CD14-positive monocyte (primary cell): ENCODE results near the gene NPAS2. TPM values are rescaled to one million over a fixed set of nuclear protein-coding genes. Genes with fewer than 3 reads are reported as not detected.

Source experiments
- DNase-seq, 3 donors: peaks; one replicate each; pipeline ENCODE4 v3.0.0-alpha.2; 2011 to 2022
- H2AFZ ChIP-seq: 2 replicates; pipeline ENCODE4 v1.6.0; 2012; ENCODE audit warnings: mild to moderate bottlenecking, low read depth, low read length, inconsistent platforms; ENCODE audit not compliant: insufficient read depth, poor library complexity, severe bottlenecking
- H3K27ac ChIP-seq, 2 donors: 1 replicate in 1 of 2; 2 replicates in 1 of 2; pipeline ENCODE4 v1.5.1; 2012 to 2013; ENCODE audit warnings: low read length in 2 of 2, control low read depth in 1 of 2, inconsistent platforms in 1 of 2, low read depth in 1 of 2, mild to moderate bottlenecking in 1 of 2
- H3K27me3 ChIP-seq, 2 donors: one replicate each; pipeline versions ENCODE4 v1.6.0 to v1.6.1; 2011 to 2013; ENCODE audit warnings: low read length in 2 of 2; ENCODE audit not compliant: control insufficient read depth in 2 of 2, insufficient read depth in 2 of 2
- H3K36me3 ChIP-seq, 2 donors: replicated peaks in 1 of 2; 1 replicate in 1 of 2; 2 replicates in 1 of 2; pipeline versions ENCODE4 v1.5.1 to v1.6.1; 2012 to 2013; ENCODE audit warnings: low read length in 2 of 2, control low read depth in 1 of 2, inconsistent platforms in 1 of 2, mild to moderate bottlenecking in 1 of 2; ENCODE audit not compliant: insufficient read depth in 2 of 2, control insufficient read depth in 1 of 2
- H3K4me1 ChIP-seq, 2 donors: 1 replicate in 1 of 2; 2 replicates in 1 of 2; pipeline versions ENCODE4 v1.5.1 to v1.6.1; 2012 to 2013; ENCODE audit warnings: low read length in 2 of 2, control low read depth in 1 of 2, inconsistent platforms in 1 of 2, mild to moderate bottlenecking in 1 of 2, moderate library complexity in 1 of 2; ENCODE audit not compliant: insufficient read depth in 2 of 2, control insufficient read depth in 1 of 2
- H3K4me2 ChIP-seq: replicated peaks from 2 replicates; pipeline ENCODE3; 2012; ENCODE audit warnings: low read length, moderate library complexity, mild to moderate bottlenecking; ENCODE audit not compliant: poor library complexity, severe bottlenecking; ENCODE audit errors: extremely low read depth
- H3K4me3 ChIP-seq, 3 experiments: fragments of 200-600 bp in 1 of 3; sonication (generic) in 1 of 3; replicated peaks in 1 of 3; 1 replicate in 2 of 3; 2 replicates in 1 of 3; pipeline ENCODE4 v1.5.1; 2011 to 2013; ENCODE audit warnings: low read length in 3 of 3, mild to moderate bottlenecking in 3 of 3, control low read depth in 2 of 3, low read depth in 2 of 3, inconsistent platforms in 1 of 3, moderate library complexity in 1 of 3
- H3K79me2 ChIP-seq: 2 replicates; pipeline ENCODE4 v1.6.0; 2012; ENCODE audit warnings: mild to moderate bottlenecking, control low read depth, inconsistent platforms, low read length, moderate library complexity; ENCODE audit not compliant: insufficient read depth
- H3K9ac ChIP-seq: 2 replicates; pipeline ENCODE4 v1.6.0; 2017; ENCODE audit warnings: low read length, mild to moderate bottlenecking; ENCODE audit not compliant: insufficient read depth, poor library complexity, severe bottlenecking
- H3K9me3 ChIP-seq, 2 donors: replicated peaks in 1 of 2; 1 replicate in 1 of 2; 2 replicates in 1 of 2; pipeline versions ENCODE4 v1.5.1 to v1.6.1; 2012 to 2013; ENCODE audit warnings: low read length in 2 of 2, control low read depth in 1 of 2; ENCODE audit not compliant: control insufficient read depth in 1 of 2, insufficient read depth in 1 of 2
- H4K20me1 ChIP-seq: 2 replicates; pipeline ENCODE4 v1.6.0; 2012; ENCODE audit warnings: mild to moderate bottlenecking, low read length, control low read depth, moderate library complexity; ENCODE audit not compliant: insufficient read depth
- H3K27ac Mint-ChIP-seq, 7 donors: one replicate each; pipeline ENCODE4 v1.8.0; 2020; ENCODE audit warnings: mild to moderate bottlenecking in 7 of 7, mixed read lengths in 7 of 7, moderate library complexity in 6 of 7, inconsistent platforms in 2 of 7
- H3K27me3 Mint-ChIP-seq, 3 donors: one replicate each; pipeline ENCODE4 v1.8.0; 2021 to 2022; ENCODE audit warnings: low read depth in 3 of 3, mild to moderate bottlenecking in 3 of 3, mixed read lengths in 3 of 3, moderate library complexity in 3 of 3, inconsistent platforms in 1 of 3
- H3K36me3 Mint-ChIP-seq, 2 donors: one replicate each; pipeline ENCODE4 v1.8.0; 2020; ENCODE audit warnings: mixed read lengths in 2 of 2, inconsistent platforms in 1 of 2, mild to moderate bottlenecking in 1 of 2
- H3K4me1 Mint-ChIP-seq: one replicate; pipeline ENCODE4 v1.8.0; 2020; ENCODE audit warnings: mild to moderate bottlenecking, mixed read lengths
- H3K4me3 Mint-ChIP-seq, 2 donors: one replicate each; pipeline ENCODE4 v1.8.0; 2020; ENCODE audit warnings: mild to moderate bottlenecking in 2 of 2, mixed read lengths in 2 of 2, moderate library complexity in 1 of 2
- H3K9me3 Mint-ChIP-seq, 7 donors: one replicate each; pipeline ENCODE4 v1.8.0; 2020 to 2022; ENCODE audit warnings: mixed read lengths in 7 of 7, mild to moderate bottlenecking in 6 of 7, moderate library complexity in 6 of 7, inconsistent platforms in 2 of 7
- CTCF ChIP-seq: fragments of 200-600 bp; IDR thresholded peaks from one replicate; pipeline ENCODE4 v1.8.0; 2022; ENCODE audit warnings: antibody characterized with exemption, mild to moderate bottlenecking
- WGBS: methylation state at CpG from one replicate; pipeline ENCODE4 v1.1.5; 2013; ENCODE audit warnings: missing lambda C conversion rate; ENCODE audit not compliant: insufficient coverage; 5-methylcytosine and 5-hydroxymethylcytosine counted together
- intact Hi-C, 2 donors: fragments of 100-400 bp; cut with micrococcal nuclease; formaldehyde crosslinking; loops; one replicate each; pipeline versions ENCODE4 v1.15.0 to v1.15.1; 2023
- polyA plus RNA-seq, 3 donors: library from polyadenylated mRNA; depleted of rRNA in 1 of 3; unstranded in 2 of 3; stranded (reverse) in 1 of 3; fragments of 300-500 nt in 2 of 3; fragments of >200 nt in 1 of 3; fragmentation: Illumina TruSeq in 2 of 3; gene quantifications; 1 replicate in 2 of 3; 2 replicates in 1 of 3; pipeline ENCODE4 v1.2.3, GENCODE V29; 2012 to 2021

NPAS2 gene
- polyA plus RNA-seq, 3 donors, result not detected

GRCh38 chr2:100954044-100954420 lies 134.1 kb downstream of the NPAS2 start:
- no peaks in the 10 kb centered on the region for H3K36me3 ChIP-seq
- no peak overlapping the region for H3K27ac ChIP-seq
- no peak overlapping the region for H3K4me3 ChIP-seq
- H3K9ac ChIP-seq, result no peak overlapping the region
- no peaks in the 10 kb centered on the region for H3K27me3 ChIP-seq
- no peak for DNase-seq
- peaks cover 3% of the 10 kb centered on the region for H3K4me1 Mint-ChIP-seq
- H3K4me1 ChIP-seq, result no peaks in the 10 kb centered on the region
- no peaks in the 10 kb centered on the region for H4K20me1 ChIP-seq
- peaks cover 3 to 9% (median 4%) of the 10 kb centered on the region in 3 donors for H3K27me3 Mint-ChIP-seq
- TF ChIP-seq CTCF, result no peak
- no peak overlapping the region for H2AFZ ChIP-seq
- no peak overlapping the region for H3K4me3 Mint-ChIP-seq
- no peak overlapping the region for H3K4me2 ChIP-seq
- intact Hi-C loops, result no loop called here
- H3K36me3 Mint-ChIP-seq, result no peaks in the 10 kb centered on the region
- WGBS, result 90% methylated on average over 2 of the region's 6 CpGs
- peak overlapping the region in 1 of 7 donors; percentile 36 for H3K27ac Mint-ChIP-seq
- peaks cover 0 to 5% (median 0%) of the 10 kb centered on the region in 7 donors for H3K9me3 Mint-ChIP-seq
- H3K9me3 ChIP-seq, result no peaks in the 10 kb centered on the region
- no peaks in the 10 kb centered on the region for H3K79me2 ChIP-seq

- TF ChIP-seq CTCF, result no peak
- no peak overlapping the region for H3K27ac Mint-ChIP-seq
- no peak overlapping the region for H2AFZ ChIP-seq
- no CpG with 5 or more reads among the region's 4 CpGs for WGBS
- H4K20me1 ChIP-seq, result no peaks in the 10 kb centered on the region
- H3K36me3 Mint-ChIP-seq, result no peaks in the 10 kb centered on the region
- H3K9ac ChIP-seq, result no peak overlapping the region
- H3K4me1 Mint-ChIP-seq, result peaks cover under 1% of the 10 kb centered on the region
- no peaks in the 10 kb centered on the region for H3K36me3 ChIP-seq
- H3K9me3 ChIP-seq, result no peaks in the 10 kb centered on the region
- H3K27ac ChIP-seq, result no peak overlapping the region
- no peaks in the 10 kb centered on the region for H3K79me2 ChIP-seq
- H3K4me3 ChIP-seq, result no peak overlapping the region
- H3K4me1 ChIP-seq, result no peaks in the 10 kb centered on the region
- intact Hi-C loops, result no loop called here
- no peak for DNase-seq
- H3K4me3 Mint-ChIP-seq, result no peak overlapping the region
- H3K27me3 ChIP-seq, result peaks cover 0 to 2% of the 10 kb centered on the region in 2 donors
- H3K27me3 Mint-ChIP-seq, result peaks cover 1 to 7% (median 2%) of the 10 kb centered on the region in 3 donors
- H3K4me2 ChIP-seq, result no peak overlapping the region
- H3K9me3 Mint-ChIP-seq, result peaks cover 0 to 5% (median 0%) of the 10 kb centered on the region in 7 donors
These were observed 135.3 kb downstream of the NPAS2 start for GRCh38 chr2:100955226-100955625.
